HL-60/S4 treated with phorbol 12-myristate 13-acetate at 8.2 ng/mL for 4 days and 3 days (cell line): ENCODE measurements around the gene FAM234B.

Experiments
- in situ Hi-C: fragments of 300-500 bp; cut with MboI; formaldehyde crosslinking; loops from 2 replicates; pipeline ENCODE4 v1.15.0; 2022; ENCODE audit warnings: low sequenced_read_pairs

Gene FAM234B

DNA sequence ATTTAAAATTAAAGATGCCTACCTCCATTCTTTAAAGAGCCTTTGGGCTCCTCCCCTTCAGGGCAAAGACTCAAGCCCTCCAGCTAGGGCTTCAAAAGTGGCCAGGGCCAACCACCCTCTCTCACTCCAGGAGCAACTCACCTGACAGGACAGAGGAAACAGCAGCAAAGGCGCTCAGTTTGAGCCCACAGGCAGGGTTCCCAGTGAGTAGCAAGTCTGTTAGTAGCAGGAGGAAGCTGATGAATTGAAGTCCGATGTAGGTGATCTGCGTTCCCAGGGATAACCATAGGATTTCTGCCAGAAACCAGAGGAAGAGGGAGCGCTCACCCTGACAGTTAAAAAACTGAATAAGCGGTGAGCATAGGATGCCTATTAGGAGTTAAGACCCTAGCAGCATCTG lies 43.6 kb downstream of the FAM234B start:
- in situ Hi-C loops, result no loop called here

DNA sequence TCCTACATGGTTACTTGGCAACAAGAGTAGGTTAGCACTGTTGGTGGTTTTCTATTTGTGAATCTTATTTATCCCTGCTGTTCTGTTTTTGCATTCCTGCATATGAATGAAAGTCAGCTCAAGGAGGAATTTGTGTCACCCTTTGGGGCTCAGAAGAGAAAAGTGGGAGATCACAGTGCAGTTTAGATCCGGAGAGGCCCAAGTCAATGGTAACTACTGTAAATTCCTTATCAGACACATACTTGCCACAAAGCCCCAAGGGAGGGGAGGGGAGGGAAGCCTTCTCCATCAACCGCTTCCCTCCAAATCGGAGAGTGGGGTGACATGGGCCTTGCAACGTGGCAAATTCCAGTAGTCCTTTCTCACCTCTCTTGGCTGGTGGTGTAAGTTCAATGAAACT lies 44.3 kb downstream of the FAM234B start:
- in situ Hi-C loops, result no loop called here

DNA sequence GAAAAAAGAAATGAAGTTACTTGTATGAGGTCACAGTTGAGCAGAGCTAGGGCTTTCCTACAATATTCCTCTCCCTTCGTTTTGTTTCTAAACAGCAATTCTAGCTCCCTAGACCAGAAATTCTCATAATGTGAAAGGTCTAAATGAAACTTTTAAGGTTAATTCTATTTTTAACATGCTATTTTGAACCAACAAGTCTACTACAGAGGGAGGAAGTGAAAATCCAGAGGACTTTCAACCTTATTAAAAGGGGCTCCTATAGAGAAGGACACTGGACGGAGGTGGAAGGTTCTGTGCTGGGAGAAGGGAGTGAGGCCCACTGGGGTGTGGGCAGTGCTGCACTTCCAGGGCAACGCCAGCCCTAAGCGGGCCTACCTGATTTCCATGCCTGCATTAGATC lies 45.9 kb downstream of the FAM234B start:
- in situ Hi-C loops, result loop anchor here (10.0 kb wide), 1 partner anchor 115 kb away; no protein-coding TSS in a partner anchor

DNA sequence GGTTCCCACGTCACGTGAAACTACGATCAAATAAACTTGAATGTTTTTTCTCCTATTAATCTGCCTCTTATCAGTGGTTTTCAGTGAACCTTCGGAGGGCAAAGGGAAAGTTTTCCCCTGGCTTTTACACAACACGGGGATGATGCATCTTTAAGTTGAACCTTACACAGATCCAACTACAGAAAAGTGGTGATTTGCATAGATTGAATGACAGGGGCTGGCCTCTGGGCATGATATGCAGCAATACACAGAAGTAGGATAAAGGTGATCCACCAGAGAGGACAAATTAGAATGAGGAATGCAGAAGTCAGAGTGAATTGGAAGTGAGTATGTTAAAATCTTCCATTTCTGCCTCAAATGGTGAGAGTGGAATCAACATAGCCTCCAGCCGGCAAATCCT lies 47.7 kb downstream of the FAM234B start:
- in situ Hi-C loops, result loop anchor here (10.0 kb wide), 1 partner anchor 113 kb away; no protein-coding TSS in a partner anchor

DNA sequence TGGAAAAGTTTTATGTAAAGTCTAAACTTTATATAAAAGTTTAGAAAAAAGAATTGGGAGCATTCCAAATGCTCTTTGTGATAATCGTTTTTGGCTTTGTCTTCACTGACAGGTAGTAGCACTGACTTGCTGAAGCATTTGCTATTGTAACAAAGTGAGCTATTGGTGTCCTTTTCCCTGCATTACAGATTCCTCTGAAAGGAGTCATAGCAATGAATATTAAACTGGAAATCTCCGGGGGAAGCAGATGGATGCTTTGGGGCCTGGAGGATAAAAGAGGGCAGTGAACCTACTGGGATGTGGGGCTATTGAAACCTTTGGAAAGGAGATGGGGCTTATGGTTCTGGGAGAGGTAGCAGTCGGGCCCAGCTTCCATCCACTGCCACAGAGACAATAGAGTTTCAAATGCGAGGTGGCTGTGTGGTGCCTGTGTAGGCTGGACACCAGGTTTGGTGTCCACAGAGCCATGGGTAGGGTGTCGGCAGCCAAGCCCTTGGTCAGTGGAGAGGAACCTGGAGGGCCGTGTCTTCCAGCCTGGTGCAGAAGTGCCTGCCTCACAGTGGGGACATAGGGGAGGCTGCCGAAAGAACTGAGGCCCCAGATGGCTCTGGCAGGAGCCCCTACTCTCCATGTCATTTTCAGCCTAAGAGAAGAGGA lies 49.1 kb downstream of the FAM234B start:
- in situ Hi-C loops, result loop anchor here (10.0 kb wide), 1 partner anchor 111 kb away; no protein-coding TSS in a partner anchor

DNA sequence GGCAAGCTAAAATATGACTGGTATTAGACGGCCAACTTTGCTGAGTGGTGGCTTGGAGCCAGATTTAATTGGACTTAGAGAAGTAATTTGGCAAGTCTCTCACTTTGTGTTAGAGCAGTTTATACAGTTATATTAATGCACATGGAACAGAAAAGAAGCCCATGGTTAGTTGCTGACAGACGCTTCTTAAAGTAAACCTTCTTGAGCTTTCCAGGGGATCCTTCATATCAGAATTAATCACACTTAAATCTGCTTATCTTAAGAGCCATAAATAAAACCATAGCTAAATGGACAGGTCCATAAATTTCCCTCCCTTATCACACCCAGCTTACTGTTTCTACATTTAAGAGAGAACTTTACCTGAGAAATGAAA lies 49.7 kb downstream of the FAM234B start:
- in situ Hi-C loops, result loop anchor here (10.0 kb wide), 1 partner anchor 111 kb away; no protein-coding TSS in a partner anchor

DNA sequence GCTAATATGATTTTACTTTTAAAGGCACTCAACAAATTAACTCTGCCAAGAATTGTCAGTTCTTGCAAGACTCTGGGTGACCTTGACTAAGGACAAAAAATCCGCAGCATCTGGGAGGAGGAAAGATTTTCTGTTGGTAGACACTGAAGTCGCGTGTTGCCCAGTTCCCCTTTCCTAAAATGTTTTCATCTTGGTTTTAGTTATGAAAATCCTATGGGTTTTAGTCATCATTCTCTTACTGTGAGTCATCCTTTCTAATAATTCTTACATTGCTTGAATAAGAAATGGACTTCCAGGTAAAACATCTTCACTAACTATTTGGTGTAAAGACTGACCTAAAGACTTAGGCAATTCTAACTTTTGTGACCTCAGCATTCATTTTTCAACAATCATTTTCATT lies 50.2 kb downstream of the FAM234B start:
- in situ Hi-C loops, result loop anchor here (10.0 kb wide), 1 partner anchor 110 kb away; no protein-coding TSS in a partner anchor

DNA sequence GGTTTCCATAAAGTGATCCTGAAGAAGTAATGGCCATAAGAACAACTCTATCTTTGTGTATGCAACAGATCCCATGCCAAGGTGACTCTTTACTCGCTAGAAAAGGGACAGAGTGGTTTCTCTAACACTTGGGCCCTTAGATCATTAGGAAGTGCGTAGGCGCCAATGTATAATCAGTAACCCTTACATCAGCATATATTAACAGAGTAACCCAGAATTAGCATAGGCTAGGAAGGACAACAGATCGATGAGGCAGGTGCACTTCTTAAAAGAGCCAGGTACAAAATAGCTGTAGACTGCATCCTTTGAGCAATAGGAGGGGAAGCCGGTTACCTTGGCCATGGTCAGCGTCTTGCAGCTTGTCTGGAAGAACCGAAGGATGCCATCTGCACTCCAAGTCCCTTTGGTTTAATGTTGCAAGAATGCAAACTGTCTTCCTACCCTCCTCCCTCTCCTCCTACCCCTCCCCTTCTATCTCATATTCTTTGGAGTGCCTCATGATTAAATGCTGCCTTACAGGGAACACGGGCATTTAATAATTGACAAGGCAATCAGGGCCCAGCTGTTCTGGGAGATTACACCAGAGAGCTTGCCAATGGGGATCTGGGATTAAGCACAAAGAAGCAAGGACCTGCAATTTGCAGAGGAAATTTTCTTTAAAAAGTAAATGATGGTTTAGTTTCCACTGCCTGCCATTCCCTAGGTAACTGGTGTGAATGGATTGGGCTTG lies 51.2 kb downstream of the FAM234B start:
- in situ Hi-C loops, result loop anchor here (10.0 kb wide), 1 partner anchor 109 kb away; no protein-coding TSS in a partner anchor

DNA sequence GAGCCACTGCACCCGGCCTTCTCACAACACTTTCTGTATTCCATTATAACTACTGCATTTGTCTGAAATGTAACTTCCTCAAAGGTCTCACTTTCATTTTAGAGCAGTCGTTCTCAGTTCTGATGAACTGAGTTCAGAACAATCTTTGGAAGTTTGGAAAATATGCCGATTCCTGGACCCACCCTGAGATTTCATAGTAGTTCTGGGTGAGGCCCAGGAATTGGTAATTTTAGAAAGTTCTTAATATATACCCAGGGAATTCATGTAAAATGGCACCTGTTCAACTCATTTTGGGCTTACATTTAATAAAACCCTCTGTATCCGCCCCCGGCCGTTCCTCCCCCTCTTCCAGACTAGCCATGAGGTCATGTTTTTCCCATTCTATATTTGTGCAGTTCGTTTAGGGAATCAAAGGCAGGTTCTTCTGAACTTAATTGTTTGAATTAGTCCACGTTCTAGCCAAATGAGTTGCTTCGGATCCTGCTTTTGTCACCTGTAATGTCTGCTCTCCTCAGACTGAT lies 53.4 kb downstream of the FAM234B start:
- in situ Hi-C loops, result loop anchor here (10.0 kb wide), 1 partner anchor 107 kb away; no protein-coding TSS in a partner anchor

DNA sequence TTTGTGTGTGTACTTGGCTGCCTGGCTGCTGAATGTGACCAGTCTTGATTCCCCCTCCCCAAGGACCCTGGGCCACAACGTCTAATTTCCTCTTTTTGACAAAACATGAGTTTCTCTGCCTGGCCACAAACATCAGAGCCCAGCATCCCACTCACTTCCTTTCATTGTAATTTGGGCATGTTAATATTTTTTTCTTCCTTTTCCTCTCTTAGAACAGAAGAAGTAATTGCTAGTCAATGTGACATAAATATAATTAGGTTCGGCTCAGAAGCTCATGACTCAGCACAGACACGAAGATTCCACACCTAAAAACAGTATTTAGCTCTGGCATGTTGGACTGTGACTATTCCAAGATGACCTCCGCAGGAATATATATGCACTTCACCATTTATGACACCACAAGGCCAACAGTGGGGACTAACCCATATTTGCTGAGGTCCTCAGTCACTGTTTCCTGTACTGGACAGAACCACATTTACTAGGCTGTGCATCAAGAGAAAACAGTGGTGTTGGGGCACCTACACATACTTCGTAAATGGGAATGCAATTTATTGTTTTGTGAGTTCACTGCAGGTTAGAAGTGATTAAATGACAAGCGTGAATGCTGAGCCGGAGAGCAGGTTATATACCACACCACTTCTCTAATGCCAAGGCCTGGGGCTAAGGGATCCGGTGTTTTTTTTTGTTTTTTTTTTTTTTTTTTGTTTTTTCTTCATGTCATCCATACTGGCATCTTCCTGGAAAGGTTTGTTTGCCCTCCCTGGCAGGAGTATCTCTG lies 55.1 kb downstream of the FAM234B start:
- in situ Hi-C loops, result loop anchor here (10.0 kb wide), 1 partner anchor 106 kb away; no protein-coding TSS in a partner anchor

DNA sequence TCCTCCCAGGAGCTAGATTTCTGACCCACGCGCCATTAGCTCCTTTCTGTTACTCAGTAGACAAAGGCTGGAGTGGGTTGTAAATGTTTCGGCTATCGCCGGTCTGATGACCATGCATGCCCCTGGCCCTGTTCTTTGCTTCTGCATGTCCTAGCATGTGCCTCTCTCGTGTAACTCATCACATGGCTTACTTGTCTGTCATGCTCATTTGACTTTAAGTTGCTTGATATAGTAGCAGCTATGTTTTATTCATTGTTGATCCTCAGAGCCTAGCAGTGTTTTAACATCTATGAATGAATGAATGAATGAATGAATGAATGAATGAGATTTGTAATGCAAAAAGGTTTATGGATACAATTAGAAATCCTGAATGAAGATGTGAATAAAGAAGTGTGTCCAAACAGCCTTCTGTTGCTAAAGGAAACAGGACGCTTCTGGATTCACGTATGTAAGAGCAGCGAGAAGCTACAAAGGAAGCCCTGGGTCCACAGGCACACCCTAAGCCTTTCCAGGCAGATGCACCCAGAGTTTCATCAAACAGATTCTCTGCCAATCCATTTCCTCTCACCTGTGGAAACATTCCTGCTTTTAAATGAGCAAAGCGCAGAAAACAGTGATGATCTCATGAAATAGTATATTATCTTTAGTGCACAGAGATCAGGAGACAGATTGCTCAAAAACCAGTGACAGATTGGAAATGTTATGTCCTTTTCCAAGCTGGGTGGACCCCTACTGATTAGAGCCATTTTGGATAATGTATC lies 55.8 kb downstream of the FAM234B start:
- in situ Hi-C loops, result loop anchor here (10.0 kb wide), 1 partner anchor 105 kb away; no protein-coding TSS in a partner anchor

DNA sequence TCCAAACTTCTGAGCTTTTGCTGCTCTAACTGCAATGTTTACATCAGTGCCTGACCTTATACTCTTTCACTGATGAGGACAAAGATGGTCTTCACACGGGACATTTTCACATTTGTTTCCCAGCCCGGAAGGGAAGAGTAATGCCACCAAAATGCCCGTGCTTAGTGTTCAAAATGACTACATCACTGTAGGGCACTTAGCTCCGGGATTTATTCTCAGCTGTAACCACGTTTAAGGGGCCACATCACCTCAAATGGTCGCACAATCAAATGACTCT lies 56.4 kb downstream of the FAM234B start:
- in situ Hi-C loops, result no loop called here

DNA sequence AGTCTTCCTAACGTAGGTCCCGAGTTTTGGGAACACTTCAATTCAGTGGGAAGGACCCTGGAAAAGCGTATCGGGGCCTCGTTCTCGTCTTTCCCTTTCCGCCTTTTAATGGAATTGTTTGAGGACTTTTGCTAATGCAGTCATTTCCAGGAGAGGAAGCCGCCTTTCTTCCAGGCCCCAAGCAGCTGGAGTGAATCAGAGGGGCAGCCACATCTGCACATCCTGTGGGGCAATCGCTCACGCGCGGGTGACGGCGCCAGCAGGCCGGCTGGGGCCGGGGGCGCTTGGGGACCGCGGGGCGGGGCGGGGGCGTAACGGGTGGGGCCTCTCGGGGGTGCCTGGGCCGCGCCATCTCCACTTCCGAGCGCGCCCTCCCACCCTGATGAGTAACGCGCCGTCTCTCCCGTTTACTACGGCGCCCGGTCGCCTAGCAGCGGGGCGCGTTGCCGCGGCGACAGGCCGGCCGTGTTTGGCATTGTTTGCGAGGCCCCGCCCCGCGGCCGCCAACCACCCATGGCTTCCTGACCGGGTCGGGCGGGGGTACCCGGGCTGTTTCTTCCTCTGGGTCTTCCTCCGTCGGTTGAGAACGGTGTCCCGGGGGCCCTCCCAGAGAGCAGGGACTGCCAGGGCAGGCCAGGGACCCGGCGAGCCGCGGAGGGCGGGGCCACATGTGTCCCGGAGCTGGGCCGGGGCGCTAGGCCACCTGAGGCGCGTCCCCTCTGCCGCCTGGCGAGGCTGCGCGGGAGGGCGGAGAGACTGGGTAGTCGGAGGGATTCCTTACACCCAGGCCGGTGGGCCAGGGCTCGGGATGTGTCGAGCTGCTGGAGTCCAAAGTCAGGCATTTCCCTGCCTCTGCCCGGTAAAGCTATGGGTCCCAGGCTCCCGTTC lies 56.9 kb downstream of the FAM234B start:
- in situ Hi-C loops, result no loop called here

DNA sequence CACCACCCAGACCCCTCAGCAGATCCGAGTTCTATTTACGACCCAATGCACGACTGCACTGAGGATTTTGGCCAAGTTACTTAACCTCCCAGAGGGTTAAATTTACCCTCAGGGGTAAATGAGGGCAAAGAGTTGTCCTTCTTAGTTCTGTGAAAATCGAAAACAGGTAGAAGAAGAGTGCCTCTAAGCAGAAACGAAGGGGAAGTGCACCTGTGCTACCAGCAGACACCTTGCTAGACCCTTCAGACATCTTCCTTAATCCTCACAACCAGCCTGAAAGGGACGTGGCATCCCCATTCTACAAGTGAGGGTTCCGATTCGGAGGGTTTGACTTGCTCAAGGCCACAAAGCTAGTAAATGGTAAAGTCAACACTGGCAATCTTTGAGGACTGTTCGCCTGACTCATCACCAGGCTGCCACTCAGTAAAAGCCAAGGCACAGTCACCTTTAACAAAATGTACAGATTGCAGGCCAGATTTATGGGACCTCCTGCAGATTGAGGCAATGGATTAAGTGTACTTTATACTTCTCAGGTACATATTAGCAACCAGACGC lies 57.7 kb downstream of the FAM234B start:
- in situ Hi-C loops, result no loop called here

DNA sequence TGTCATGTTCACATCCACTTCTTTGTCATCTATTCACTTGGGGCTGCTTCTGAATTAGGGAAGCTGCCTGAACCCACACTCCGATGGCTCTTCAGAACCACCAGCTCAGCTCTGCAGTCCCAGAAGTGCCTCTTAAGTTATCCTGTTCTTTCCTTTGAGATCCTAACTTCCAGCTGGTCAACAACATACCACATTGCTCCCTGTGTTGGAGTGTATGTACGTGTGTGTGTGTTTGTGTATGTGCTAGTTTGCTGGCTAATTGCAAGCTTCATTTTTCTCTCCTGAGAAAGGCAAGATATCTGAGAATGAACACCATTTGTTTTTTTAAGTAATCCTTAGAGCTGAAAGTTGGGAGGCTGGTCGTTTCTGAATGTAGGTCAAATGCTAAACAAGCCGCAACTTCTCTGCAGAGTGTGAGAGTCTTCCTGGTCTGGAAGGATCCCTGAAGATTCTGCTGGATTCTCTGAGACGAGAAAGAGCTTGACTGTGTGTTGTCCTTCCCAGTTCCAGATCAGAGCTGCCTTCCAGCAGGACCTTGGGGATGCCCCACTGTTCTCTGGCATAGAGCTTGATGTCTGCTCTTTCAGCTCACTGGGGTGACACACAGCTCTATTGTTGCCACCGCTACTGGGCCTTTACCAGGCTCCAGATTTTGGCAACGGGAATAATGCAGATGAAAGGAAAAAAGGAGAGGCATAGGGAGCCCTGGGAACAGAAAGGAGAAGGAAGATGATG lies 58.4 kb downstream of the FAM234B start:
- in situ Hi-C loops, result no loop called here

DNA sequence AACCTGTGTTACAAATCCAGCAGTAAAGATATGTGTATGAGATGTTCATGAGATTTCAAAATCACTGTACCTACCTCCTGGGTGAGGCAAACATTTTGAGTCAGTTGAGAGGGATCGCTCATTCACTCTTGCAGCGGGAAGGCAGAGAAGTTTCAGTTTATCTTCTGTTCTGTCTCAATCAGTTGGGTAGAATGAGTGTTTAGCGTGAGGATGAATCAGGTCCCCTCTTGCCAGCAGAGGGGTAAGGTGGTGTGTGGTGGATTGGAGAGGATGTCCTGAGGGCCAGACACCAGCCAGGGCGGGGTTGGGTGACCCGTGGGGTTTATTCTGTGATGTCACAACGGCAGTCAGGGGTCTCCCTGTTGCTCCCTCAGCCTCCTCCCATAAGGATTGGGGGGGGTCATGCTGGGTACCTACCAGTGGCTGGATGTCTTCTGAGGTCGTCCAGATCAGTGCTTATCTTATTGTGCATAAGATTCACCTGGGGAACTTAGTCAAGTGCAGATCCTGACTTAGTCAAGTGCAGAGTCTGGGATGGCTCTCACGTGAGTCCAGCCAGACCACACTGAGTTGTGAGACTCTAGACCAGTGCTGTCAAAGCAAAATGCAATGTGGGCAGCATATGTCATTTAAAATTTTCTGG lies 59.3 kb downstream of the FAM234B start, which contains the start of gene GSG1:
GSG1 (minus strand) TSS at position 277 of the 643 bp plus-strand sequence; CDS start at position 122, 155 bp downstream.
- in situ Hi-C loops, result no loop called here

DNA sequence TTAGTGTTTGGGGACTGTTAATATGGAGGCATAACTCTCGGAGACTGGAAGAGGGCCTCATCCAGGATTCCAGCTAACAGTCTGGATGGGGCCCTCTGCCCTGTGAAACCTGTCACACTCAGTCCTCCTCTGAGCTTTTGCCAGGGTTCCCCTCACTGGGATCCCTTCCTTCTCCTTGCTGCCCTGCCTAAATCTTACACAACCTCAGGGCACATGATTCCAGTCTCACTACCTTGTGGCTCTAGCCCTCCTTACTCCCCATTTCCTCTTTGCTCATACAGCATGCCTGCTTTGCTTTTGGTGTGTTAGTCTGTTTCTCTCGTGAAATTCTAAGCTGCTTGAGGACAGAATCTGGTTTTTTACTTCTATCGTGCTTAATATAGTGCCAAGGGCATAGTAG lies 60.2 kb downstream of the FAM234B start:
- in situ Hi-C loops, result no loop called here

DNA sequence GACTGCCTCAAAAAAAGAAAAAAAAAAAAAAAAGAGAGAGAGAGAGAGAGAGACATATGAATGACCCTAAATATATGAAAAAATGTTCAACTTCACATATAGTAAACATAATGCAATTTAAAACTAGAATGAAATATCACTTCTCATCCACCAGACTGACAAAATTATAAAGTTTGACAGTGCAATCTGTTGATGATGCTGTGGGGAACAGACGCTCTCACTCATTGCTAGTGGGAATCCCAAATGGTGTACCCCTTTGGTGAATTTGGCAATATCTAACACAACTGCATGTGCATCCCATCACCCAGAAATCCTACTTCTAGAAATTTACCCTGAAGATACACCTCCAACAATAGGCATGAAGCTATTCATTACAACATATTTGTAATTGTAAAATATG lies 61.6 kb downstream of the FAM234B start:
- in situ Hi-C loops, result no loop called here
